Erythroblast (primary cell): ENCODE results near the gene APC.

Source experiments
- GATA1 ChIP-seq: IDR thresholded peaks from 2 replicates; pipeline ENCODE4 v1.6.1; 2011; ENCODE audit warnings: low read depth, mild to moderate bottlenecking, control low read depth, low read length, moderate library complexity
- POLR2A ChIP-seq: IDR thresholded peaks from 2 replicates; pipeline ENCODE4 v1.6.1; 2011; ENCODE audit warnings: mild to moderate bottlenecking, low read length

DNA sequence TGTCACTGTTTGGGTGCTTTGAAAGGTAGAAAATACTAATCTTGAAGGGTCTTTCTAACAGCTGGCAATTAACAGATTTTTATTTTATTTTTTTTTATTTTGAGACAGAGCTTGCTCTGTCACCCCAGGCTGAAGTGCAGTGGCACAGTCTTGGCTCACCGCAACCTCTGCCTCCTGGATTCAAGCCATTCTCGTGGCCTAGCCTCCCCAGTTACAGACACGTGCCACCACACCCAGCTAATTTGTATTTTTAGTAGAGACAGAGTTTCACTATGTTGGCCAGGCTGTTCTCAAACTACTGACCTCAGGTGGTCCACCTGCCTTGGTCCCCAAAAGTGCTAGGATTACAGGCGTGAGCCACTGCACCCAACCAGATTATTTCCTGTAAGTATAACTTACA lies 12.8 kb upstream of the APC start:
- TF ChIP-seq POLR2A, result no peak
- TF ChIP-seq GATA1, result no peak
